Uterus (tissue), 2 donors: Measurements from ENCODE around the gene UPK1A.

ENCODE experiments used
- POLR2A ChIP-seq, 2 donors: fragments of 450-650 bp; IDR thresholded peaks; one replicate each; pipeline ENCODE4 v1.6.1; 2016; ENCODE audit warnings: antibody characterized with exemption in 2 of 2, mild to moderate bottlenecking in 1 of 2, moderate library complexity in 1 of 2
- TF ChIP-seq, protein P1 (sequence below), 4 experiments: fragments of 200-600 bp in 2 of 4; fragments of 450-650 bp in 2 of 4; sonication (generic) in 2 of 4; IDR thresholded peaks; one replicate each; pipeline ENCODE4 v1.5.1; 2016 to 2019; ENCODE audit warnings: antibody characterized with exemption in 4 of 4, mild to moderate bottlenecking in 2 of 4, moderate library complexity in 1 of 4

DNA sequence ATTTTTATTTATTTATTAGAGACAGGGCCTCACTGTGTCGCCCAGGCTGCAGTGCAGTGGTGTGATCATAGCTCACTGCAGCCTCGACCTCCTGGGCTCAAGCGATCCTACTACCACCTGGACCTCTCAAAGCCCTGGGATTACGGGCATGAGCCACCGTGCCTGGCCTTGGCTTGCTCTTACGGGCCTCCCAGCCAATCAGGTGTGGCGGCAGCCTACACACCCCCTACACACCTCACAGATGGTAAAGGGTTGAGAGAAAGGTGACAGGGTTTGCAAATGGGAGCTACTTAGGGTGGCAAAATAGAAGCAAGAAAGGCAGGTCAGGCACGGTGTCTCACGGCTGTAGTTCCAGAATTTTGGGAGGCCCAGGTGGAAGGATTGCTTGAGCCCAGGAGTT is 37.0 kb downstream of the UPK1A start:
- TF ChIP-seq, protein P1, sequence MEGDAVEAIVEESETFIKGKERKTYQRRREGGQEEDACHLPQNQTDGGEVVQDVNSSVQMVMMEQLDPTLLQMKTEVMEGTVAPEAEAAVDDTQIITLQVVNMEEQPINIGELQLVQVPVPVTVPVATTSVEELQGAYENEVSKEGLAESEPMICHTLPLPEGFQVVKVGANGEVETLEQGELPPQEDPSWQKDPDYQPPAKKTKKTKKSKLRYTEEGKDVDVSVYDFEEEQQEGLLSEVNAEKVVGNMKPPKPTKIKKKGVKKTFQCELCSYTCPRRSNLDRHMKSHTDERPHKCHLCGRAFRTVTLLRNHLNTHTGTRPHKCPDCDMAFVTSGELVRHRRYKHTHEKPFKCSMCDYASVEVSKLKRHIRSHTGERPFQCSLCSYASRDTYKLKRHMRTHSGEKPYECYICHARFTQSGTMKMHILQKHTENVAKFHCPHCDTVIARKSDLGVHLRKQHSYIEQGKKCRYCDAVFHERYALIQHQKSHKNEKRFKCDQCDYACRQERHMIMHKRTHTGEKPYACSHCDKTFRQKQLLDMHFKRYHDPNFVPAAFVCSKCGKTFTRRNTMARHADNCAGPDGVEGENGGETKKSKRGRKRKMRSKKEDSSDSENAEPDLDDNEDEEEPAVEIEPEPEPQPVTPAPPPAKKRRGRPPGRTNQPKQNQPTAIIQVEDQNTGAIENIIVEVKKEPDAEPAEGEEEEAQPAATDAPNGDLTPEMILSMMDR (IDR thresholded peaks at IDR 0.05) = no peak
- TF ChIP-seq POLR2A (IDR thresholded peaks at IDR 0.05) = no peak
